H1 (cell line): ENCODE data around the gene TP63. TPM values are rescaled to one million over a fixed set of nuclear protein-coding genes. Genes with fewer than 3 reads are reported as not detected.

ENCODE experiments used
- BRCA1 ChIP-seq: IDR thresholded peaks from 2 replicates; pipeline ENCODE4 v1.6.1; 2012; ENCODE audit warnings: low read depth, low read length, improper control_type of control experiment
- CHD2 ChIP-seq: IDR thresholded peaks from 2 replicates; pipeline ENCODE4 v1.6.1; 2012; ENCODE audit warnings: low read length, improper control_type of control experiment
- CHD7 ChIP-seq: fragments of 300-600 bp; sonication (generic); IDR thresholded peaks from 2 replicates; pipeline ENCODE4 v1.7.1; 2012; ENCODE audit warnings: low read length, moderate library complexity, mild to moderate bottlenecking, inconsistent platforms; ENCODE audit not compliant: insufficient replicate concordance
- GABPA ChIP-seq: IDR thresholded peaks from 2 replicates; pipeline ENCODE4 v1.6.1; 2011; ENCODE audit warnings: mild to moderate bottlenecking, low read length, moderate library complexity, borderline replicate concordance; ENCODE audit not compliant: insufficient read depth
- JUND ChIP-seq: IDR thresholded peaks from 2 replicates; pipeline ENCODE4 v1.6.1; 2011; ENCODE audit warnings: mild to moderate bottlenecking, improper control_type of control experiment, low read length
- KDM1A ChIP-seq: fragments of 200-600, 300-600 bp; sonication (generic); IDR thresholded peaks from 2 replicates; pipeline ENCODE4 v1.7.1; 2016; ENCODE audit warnings: mild to moderate bottlenecking, low read length, borderline replicate concordance
- KDM4A ChIP-seq: IDR thresholded peaks from one replicate; pipeline ENCODE4 v1.7.1; 2012; ENCODE audit warnings: low read depth, mild to moderate bottlenecking, moderate library complexity, low read length, inconsistent platforms; ENCODE audit not compliant: severe bottlenecking
- MAFK ChIP-seq: IDR thresholded peaks from 2 replicates; pipeline ENCODE4 v1.6.1; 2012; ENCODE audit warnings: low read depth, mild to moderate bottlenecking, improper control_type of control experiment, low read length
- MAX ChIP-seq: IDR thresholded peaks from 2 replicates; pipeline ENCODE4 v1.6.1; 2012; ENCODE audit warnings: inconsistent platforms
- POLR2AphosphoS5 ChIP-seq: IDR thresholded peaks from 2 replicates; pipeline ENCODE4 v1.6.1; 2011; ENCODE audit warnings: low read depth, low read length
- RFX5 ChIP-seq: IDR thresholded peaks from 2 replicates; pipeline ENCODE4 v1.6.1; 2011; ENCODE audit warnings: low read depth, low read length, improper control_type of control experiment, borderline replicate concordance
- TBP ChIP-seq: IDR thresholded peaks from 2 replicates; pipeline ENCODE4 v1.6.1; 2011; ENCODE audit warnings: low read depth, low read length, improper control_type of control experiment
- polyA plus RNA-seq, 7 experiments: library from polyadenylated mRNA; depleted of rRNA in 3 of 7; stranded (reverse) in 5 of 7; unstranded in 2 of 7; fragments of >200 nt in 5 of 7; fragments of 200-250 nt in 2 of 7; gene quantifications; 1 replicate in 5 of 7; 2 replicates in 1 of 7; 4 replicates in 1 of 7; pipeline versions ENCODE4 v1.2.1 to v1.2.3, GENCODE V29; 2011 to 2013; ENCODE audit warnings: missing spikeins in 2 of 7, mixed read lengths in 2 of 7
- total RNA-seq: library from RNA; stranded (reverse); fragmentation: NEBNext Ultra II Directional; extraction: Animal tissue kit (Norgen Biotek cat#: 25700); gene quantifications from 2 replicates; pipeline ENCODE4 v1.2.1, GENCODE V29; 2021

The TP63 gene
- total and polyA plus RNA-seq, 2 of the 8 experiments (the other 6 are each of a cell fraction or from before 2014, with no cell fraction given) = not detected

GRCh38 chr3:189833266-189833665 is 202.1 kb downstream of the TP63 start (continued):
- TF ChIP-seq CHD7 = no peak
- TF ChIP-seq JUND = no peak
- no peak for TF ChIP-seq CHD2
- no peak for TF ChIP-seq TBP
- no peak for TF ChIP-seq GABPA
- TF ChIP-seq RFX5 = no peak
- TF ChIP-seq MAX = no peak
- no peak for TF ChIP-seq MAFK
- no peak for TF ChIP-seq BRCA1
- no peak for TF ChIP-seq KDM1A
- no peak for TF ChIP-seq KDM4A
- TF ChIP-seq POLR2AphosphoS5 = no peak
